HepG2 (cell line): ENCODE results near the gene ZNF763. TPM values are rescaled to one million over a fixed set of nuclear protein-coding genes. Genes with fewer than 3 reads are reported as not detected.

Experiments
- ATAC-seq: fragments of 200-7000 bp; cut with Tn5 transposase; 3 replicates; pipeline ENCODE4 v1.9.1; 2020; ENCODE audit warnings: mild to moderate bottlenecking, moderate library complexity
- Bru-seq: library from RNA; stranded (reverse); fragments of 400-500 nt; gene quantifications from one replicate; lab custom pipeline; 2021; lab: Mats Ljungman, UMichigan
- BruChase-seq, 2 experiments: library from RNA; stranded (reverse); fragments of 400-500 nt; gene quantifications; one replicate each; lab custom pipeline; 2021; lab: Mats Ljungman, UMichigan
- BruUV-seq: library from RNA; stranded (reverse); fragments of 400-500 nt; replicated peaks from 2 replicates; lab custom pipeline; 2021; lab: Mats Ljungman, UMichigan
- CTCF ChIA-PET: fragments of 300-600 bp; formaldehyde crosslinking; extraction: SDS; loops from one replicate; lab custom pipeline; 2021; ENCODE audit warnings: low total read pairs, inconsistent platforms, low intra/inter-chr PET ratio; lab: Yijun Ruan, JAX
- POLR2A ChIA-PET: fragments of 350-600 bp; sonication (Branson Sonifier 250); formaldehyde crosslinking; loops from one replicate; lab custom pipeline; 2020; ENCODE audit warnings: antibody characterized with exemption, inconsistent platforms; lab: Yijun Ruan, JAX
- DNase-seq: peaks from one replicate; pipeline ENCODE4 v3.0.0-alpha.2; 2015; ENCODE audit warnings: low spot score
- FAIRE-seq: peaks from 3 replicates; lab custom pipeline; 2011; peaks lifted over from hg19 to GRCh38; lab: Jason Lieb, UNC
- H2AFZ ChIP-seq: one replicate; pipeline ENCODE4 v1.6.1; 2011; ENCODE audit warnings: low read length, inconsistent platforms
- H3K27ac ChIP-seq: fragments of 300-600 bp; 3 replicates; pipeline ENCODE4 v1.8.0; 2011; ENCODE audit warnings: mixed run types, mild to moderate bottlenecking, mixed read lengths, low read length, inconsistent platforms; ENCODE audit not compliant: insufficient read depth; ENCODE audit errors: extremely low read length
- H3K27me3 ChIP-seq, 2 experiments: fragments of 200-600 bp in 1 of 2; 2 replicates in 1 of 2; 3 replicates in 1 of 2; pipeline versions ENCODE4 v1.6.0 to v1.8.0; 2011; ENCODE audit warnings: low read length in 2 of 2, mild to moderate bottlenecking in 2 of 2, moderate library complexity in 2 of 2, inconsistent platforms in 1 of 2; ENCODE audit not compliant: insufficient read depth in 2 of 2, control insufficient read depth in 1 of 2
- H3K36me3 ChIP-seq, 2 experiments: fragments of 200-600 bp in 1 of 2; replicated peaks in 1 of 2; 2 replicates in 1 of 2; 3 replicates in 1 of 2; pipeline versions ENCODE4 v1.5.1 to v1.8.0; 2011; ENCODE audit warnings: low read length in 2 of 2, inconsistent platforms in 1 of 2; ENCODE audit not compliant: insufficient read depth in 2 of 2, control insufficient read depth in 1 of 2
- H3K4me1 ChIP-seq: 2 replicates; pipeline ENCODE4 v1.5.1; 2012; ENCODE audit warnings: low read length, inconsistent platforms; ENCODE audit not compliant: insufficient read depth
- H3K4me2 ChIP-seq: 2 replicates; pipeline ENCODE4 v1.6.0; 2011; ENCODE audit warnings: low read depth, low read length, inconsistent platforms
- H3K4me3 ChIP-seq, 3 experiments: fragments of 200-600 bp in 1 of 3; sonication (generic), shearing (Covaris generic) in 1 of 3; replicated peaks in 1 of 3; 2 replicates each; pipeline ENCODE4 v1.5.1; 2011 to 2016; ENCODE audit warnings: low read length in 3 of 3, inconsistent platforms in 2 of 3, low read depth in 2 of 3, mild to moderate bottlenecking in 2 of 3, control low read depth in 1 of 3, mixed read lengths in 1 of 3; ENCODE audit not compliant: insufficient read depth in 1 of 3
- H3K79me2 ChIP-seq: one replicate; pipeline ENCODE4 v1.6.1; 2011; ENCODE audit warnings: low read length, inconsistent platforms; ENCODE audit not compliant: insufficient read depth
- H3K9ac ChIP-seq: 2 replicates; pipeline ENCODE4 v1.6.0; 2011; ENCODE audit warnings: mild to moderate bottlenecking, low read depth, low read length, inconsistent platforms; ENCODE audit not compliant: insufficient read depth
- H3K9me3 ChIP-seq: 2 replicates; pipeline ENCODE4 v1.5.1; 2012; ENCODE audit warnings: mild to moderate bottlenecking, low read length
- H4K20me1 ChIP-seq: 2 replicates; pipeline ENCODE4 v1.6.0; 2011; ENCODE audit warnings: inconsistent platforms, mild to moderate bottlenecking, low read length, moderate library complexity; ENCODE audit not compliant: insufficient read depth
- EED ChIP-seq: sonication (generic); formaldehyde crosslinking; IDR thresholded peaks from 2 replicates; pipeline ENCODE4 v1.5.0; 2020; ENCODE audit warnings: mild to moderate bottlenecking, missing genetic modification reagents
- KLF9 ChIP-seq: IDR thresholded peaks from 2 replicates; pipeline ENCODE4 v1.6.1; 2016; ENCODE audit warnings: low read depth
- KMT2A ChIP-seq: sonication (generic); formaldehyde crosslinking; IDR thresholded peaks from 2 replicates; pipeline ENCODE4 v1.4.0; 2020; ENCODE audit warnings: missing genetic modification reagents
- MED1 ChIP-seq: sonication (generic); formaldehyde crosslinking; IDR thresholded peaks from 2 replicates; pipeline ENCODE4 v1.4.0; 2020; ENCODE audit warnings: missing genetic modification reagents
- PHF8 ChIP-seq: sonication (generic); formaldehyde crosslinking; IDR thresholded peaks from 2 replicates; pipeline ENCODE4 v1.5.0; 2020; ENCODE audit warnings: missing genetic modification reagents
- POGZ ChIP-seq: sonication (generic); formaldehyde crosslinking; IDR thresholded peaks from 2 replicates; pipeline ENCODE4 v1.4.0; 2020; ENCODE audit warnings: mild to moderate bottlenecking, missing genetic modification reagents
- PRMT3 ChIP-seq: sonication (generic); formaldehyde crosslinking; IDR thresholded peaks from 2 replicates; pipeline ENCODE4 v1.8.1; 2022; ENCODE audit warnings: low read depth, mild to moderate bottlenecking, moderate library complexity, missing genetic modification reagents, borderline replicate concordance
- RXRB ChIP-seq: IDR thresholded peaks from 2 replicates; pipeline ENCODE4 v1.6.1; 2016; ENCODE audit warnings: borderline replicate concordance, missing genetic modification reagents, missing compliant biosample characterization
- SP4 ChIP-seq: sonication (generic); formaldehyde crosslinking; IDR thresholded peaks from 2 replicates; pipeline ENCODE4 v1.8.1; 2023; ENCODE audit warnings: mild to moderate bottlenecking, missing genetic modification reagents
- ZNF225 ChIP-seq: sonication (generic); formaldehyde crosslinking; IDR thresholded peaks from 2 replicates; pipeline ENCODE4 v1.4.0; 2020; ENCODE audit warnings: mild to moderate bottlenecking, missing genetic modification reagents
- ZNF234 ChIP-seq: sonication (generic); formaldehyde crosslinking; conservative IDR thresholded peaks from 2 replicates; pipeline ENCODE4 v1.5.1; 2020; ENCODE audit warnings: mild to moderate bottlenecking, missing genetic modification reagents
- ZNF644 ChIP-seq: IDR thresholded peaks from 2 replicates; pipeline ENCODE4 v1.6.1; 2016; ENCODE audit warnings: low read depth
- WGBS: methylation state at CpG from one replicate; pipeline ENCODE4 v1.1.6; 2017; ENCODE audit warnings: low lambda C conversion rate; 5-methylcytosine and 5-hydroxymethylcytosine counted together
- in situ Hi-C: cut with HindIII; loops from 2 replicates; pipeline ENCODE4 v1.10.0; 2017; ENCODE audit warnings: low pct_unique_long_range_greater_than_20kb; ENCODE audit not compliant: extremely low pct_ligation_motif_present
- intact Hi-C: fragments of 100-400 bp; cut with micrococcal nuclease; formaldehyde crosslinking; loops from one replicate; pipeline ENCODE4 v1.10.0; 2022; ENCODE audit not compliant: unreplicated experiment
- long read RNA-seq, 2 experiments: library from RNA in 1 of 2; library from polyadenylated mRNA in 1 of 2; stranded (forward) in 1 of 2; unstranded in 1 of 2; transcript quantifications; one replicate each; pipeline ENCODE4 v2.0.0, GENCODE V29; 2019 to 2022
- polyA minus RNA-seq, 3 experiments: library from RNA; depleted of rRNA, polyadenylated mRNA; stranded (reverse); fragments of >200 nt; gene quantifications; 2 replicates each; pipeline ENCODE4 v1.2.3, GENCODE V29; 2011; ENCODE audit warnings: low replicate concordance in 1 of 3
- polyA plus RNA-seq, 8 experiments: library from polyadenylated mRNA; depleted of rRNA in 3 of 8; stranded (reverse) in 7 of 8; unstranded in 1 of 8; fragments of >200 nt; fragmentation: Illumina TruSeq in 4 of 8; extraction: Trizol in 4 of 8; gene quantifications; 2 replicates each; pipeline versions ENCODE4 v1.2.1 to v1.2.3, GENCODE V29; 2011 to 2016; ENCODE audit warnings: low read depth in 4 of 8, missing spikeins in 1 of 8, mixed read lengths in 1 of 8; ENCODE audit not compliant: insufficient read depth in 1 of 8
- total RNA-seq, 5 experiments: library from RNA; depleted of rRNA; stranded (reverse); fragments of >200 nt; fragmentation: Illumina TruSeq; extraction: Trizol; gene quantifications; 2 replicates each; pipeline ENCODE4 v1.2.3, GENCODE V29; 2016; ENCODE audit warnings: low read depth in 1 of 5
- TF ChIP-seq, protein P1 (sequence below): sonication (generic); formaldehyde crosslinking; IDR thresholded peaks from 2 replicates; pipeline ENCODE4 v1.4.0; 2020; ENCODE audit warnings: mild to moderate bottlenecking, missing genetic modification reagents
- TF ChIP-seq, protein P2 (sequence below), 2 experiments: sonication (generic) in 1 of 2; formaldehyde crosslinking in 1 of 2; IDR thresholded peaks; 2 replicates each; pipeline versions ENCODE4 v1.5.1 to v1.6.1; 2011 to 2020; ENCODE audit warnings: borderline replicate concordance in 1 of 2, low read depth in 1 of 2, low read length in 1 of 2, mild to moderate bottlenecking in 1 of 2, missing genetic modification reagents in 1 of 2, moderate library complexity in 1 of 2
- TF ChIP-seq, protein P3 (sequence below): IDR thresholded peaks from 2 replicates; pipeline ENCODE4 v1.6.1; 2016; ENCODE audit warnings: control low read depth

ZNF763 gene
- total RNA-seq (2016; rRNA removed; fragmentation: Illumina TruSeq; extraction: Trizol) (0.42 and 0.49 TPM in 2 replicates), polyA plus RNA-seq (2011; rRNA removed) (0.08 and 0.16 TPM in 2 replicates), polyA minus RNA-seq (2011; rRNA and poly(A)+ RNA removed; ENCODE audit: low replicate concordance) (0.32 TPM in 1 of 2 replicates, not detected in the other), Bru-seq, nascent RNA (percentile 41 among the genes with signal in this experiment), BruChase-seq, experiment 1, labeled RNA remaining after a 6-hour chase (percentile 41 among the genes with signal in this experiment), BruChase-seq, experiment 2, labeled RNA remaining after a 2-hour chase (percentile 50 among the genes with signal in this experiment)
- 0.20 and 0.26 TPM in 2 replicates for total RNA-seq (2016; cell fraction: cytosol; rRNA removed; fragmentation: Illumina TruSeq; extraction: Trizol; ENCODE audit: low read depth)
- 0.31 and 0.74 TPM in 2 replicates for total RNA-seq (2016; cell fraction: insoluble cytoplasmic fraction; rRNA removed; fragmentation: Illumina TruSeq; extraction: Trizol)
- total RNA-seq (2016; cell fraction: membrane; rRNA removed; fragmentation: Illumina TruSeq; extraction: Trizol): 0.31 and 0.40 TPM in 2 replicates
- total RNA-seq (2016; cell fraction: nucleus; rRNA removed; fragmentation: Illumina TruSeq; extraction: Trizol): 0.78 and 0.93 TPM in 2 replicates
- 0.03 and 0.17 TPM in 2 replicates for polyA plus RNA-seq (2011; cell fraction: cytosol; rRNA removed)
- 0.10 and 0.84 TPM in 2 replicates for polyA plus RNA-seq (2011; cell fraction: nucleus; rRNA removed)
- 0.20 and 0.34 TPM in 2 replicates for polyA plus RNA-seq (2012)
- polyA plus RNA-seq (2016; cell fraction: cytosol; fragmentation: Illumina TruSeq; extraction: Trizol; ENCODE audit: low read depth): not detected in 2 replicates
- polyA plus RNA-seq (2016; cell fraction: insoluble cytoplasmic fraction; fragmentation: Illumina TruSeq; extraction: Trizol; ENCODE audit: low read depth): 0.44 and 0.47 TPM in 2 replicates
- 0.19 and 0.21 TPM in 2 replicates for polyA plus RNA-seq (2016; cell fraction: membrane; fragmentation: Illumina TruSeq; extraction: Trizol; ENCODE audit: low read depth)
- polyA plus RNA-seq (2016; cell fraction: nucleus; fragmentation: Illumina TruSeq; extraction: Trizol; ENCODE audit: insufficient read depth, low read depth): 1.7 and 2.4 TPM in 2 replicates
- polyA minus RNA-seq (2011; cell fraction: cytosol; rRNA and poly(A)+ RNA removed): not detected in 2 replicates
- 0.64 and 0.87 TPM in 2 replicates for polyA minus RNA-seq (2011; cell fraction: nucleus; rRNA and poly(A)+ RNA removed)
- long read RNA-seq, experiment 1: 0 reads
- long read RNA-seq, experiment 2: 0 reads

DNA sequence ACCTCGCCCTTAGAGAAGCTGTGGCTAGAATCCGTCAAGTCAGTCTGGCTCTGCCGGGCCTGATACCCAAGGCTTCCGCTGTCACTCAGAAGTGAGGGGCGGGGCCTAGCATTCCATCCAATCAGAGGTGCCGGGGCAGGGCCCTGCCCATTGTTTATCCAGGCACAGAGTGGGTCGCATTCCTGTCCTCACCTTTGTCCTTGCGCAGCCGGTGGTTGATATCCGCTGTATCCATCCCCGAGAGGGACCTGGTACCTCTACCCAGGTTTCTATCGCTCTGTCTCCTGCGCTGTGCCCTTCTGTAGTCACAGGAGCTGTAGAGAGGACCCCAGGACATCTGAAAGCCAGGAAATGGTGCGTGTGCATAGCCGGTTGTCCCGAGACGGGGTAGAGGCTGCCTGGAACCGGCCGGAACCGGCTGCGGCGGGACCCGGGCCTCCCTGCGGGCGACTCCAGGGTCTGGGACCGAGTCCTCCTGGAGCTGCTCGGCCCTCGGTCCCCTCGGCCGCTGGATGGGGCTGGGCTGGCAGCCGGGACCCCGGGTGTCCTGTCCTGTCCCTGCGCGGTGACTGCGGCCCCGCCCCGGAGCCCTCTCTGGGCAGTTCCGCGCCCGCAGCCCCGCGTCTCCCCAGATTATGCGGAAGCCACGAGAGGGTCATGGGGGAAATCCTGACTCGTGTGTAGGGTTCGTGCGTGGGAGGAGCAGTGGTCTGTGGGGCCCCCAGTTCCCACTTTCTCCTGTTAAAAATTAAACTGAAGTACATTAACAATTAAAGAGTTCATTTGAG is at the start of gene ZNF763:
Gene ZNF763, plus strand, starts transcription at position 183 of the 788 bp plus-strand sequence. Its CDS starts 169 bp downstream, at position 352.
- WGBS: 43% methylated on average over 15 of the region's 47 CpGs
- Histone ChIP-seq H3K79me2 (no peaks in the 10 kb centered on the region), H3K27me3 (no peaks in the 10 kb centered on the region), H3K9ac (no peak within 1 kb of the TSS), H3K9me3 (no peaks in the 10 kb centered on the region), H3K4me3 (peak within 1 kb of the TSS in 2 of 3 experiments; percentile 31 to 42; a peak in 3 of 6 replicates), H3K4me2 (peak within 1 kb of the TSS; percentile 78), H3K27ac (no peak within 1 kb of the TSS), H3K4me1 (peaks cover 18% of the 10 kb centered on the region), H4K20me1 (no peaks in the 10 kb centered on the region), H2AFZ (no peak within 1 kb of the TSS), H3K36me3 (no peaks in the 10 kb centered on the region)
- CTCF ChIA-PET: interaction anchor here (1.5 to 3.0 kb wide), 4 partner anchors 22 to 176 kb away, joined by 3 to 27 read pairs (median 8); no protein-coding TSS in a partner anchor
- in situ Hi-C loops: no loop called here
- ATAC-seq (peak; percentile 88), FAIRE-seq (no peak), DNase-seq (peak; percentile 60)
- intact Hi-C loops: loop anchor here (1.0 to 2.0 kb wide), 2 partner anchors 24 to 176 kb away; partner anchors contain the start of gene ZNF20
- no TSS peak for BruUV-seq
- POLR2A ChIA-PET: interaction anchor here (1.6 kb wide), 1 partner anchor 41 kb away, joined by 10 read pairs; the partner anchor contains the start of gene ZNF700
- TF ChIP-seq ZNF234 (CRISPR knock-in tag): no peak
- TF ChIP-seq ZNF644: no peak
- no peak for TF ChIP-seq KMT2A (CRISPR knock-in tag)
- TF ChIP-seq POGZ (CRISPR knock-in tag): peak; percentile 35; the same call in 1 of the 2 replicates
- TF ChIP-seq PRMT3 (CRISPR knock-in tag): no peak
- TF ChIP-seq EED (CRISPR knock-in tag): 0 out of 2 replicates have a peak, but pooled peaks have one; percentile 7
- TF ChIP-seq, protein P1, sequence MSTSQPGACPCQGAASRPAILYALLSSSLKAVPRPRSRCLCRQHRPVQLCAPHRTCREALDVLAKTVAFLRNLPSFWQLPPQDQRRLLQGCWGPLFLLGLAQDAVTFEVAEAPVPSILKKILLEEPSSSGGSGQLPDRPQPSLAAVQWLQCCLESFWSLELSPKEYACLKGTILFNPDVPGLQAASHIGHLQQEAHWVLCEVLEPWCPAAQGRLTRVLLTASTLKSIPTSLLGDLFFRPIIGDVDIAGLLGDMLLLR (CRISPR knock-in tag): no peak
- TF ChIP-seq RXRB: no peak
- TF ChIP-seq ZNF225: no peak
- TF ChIP-seq, protein P2, sequence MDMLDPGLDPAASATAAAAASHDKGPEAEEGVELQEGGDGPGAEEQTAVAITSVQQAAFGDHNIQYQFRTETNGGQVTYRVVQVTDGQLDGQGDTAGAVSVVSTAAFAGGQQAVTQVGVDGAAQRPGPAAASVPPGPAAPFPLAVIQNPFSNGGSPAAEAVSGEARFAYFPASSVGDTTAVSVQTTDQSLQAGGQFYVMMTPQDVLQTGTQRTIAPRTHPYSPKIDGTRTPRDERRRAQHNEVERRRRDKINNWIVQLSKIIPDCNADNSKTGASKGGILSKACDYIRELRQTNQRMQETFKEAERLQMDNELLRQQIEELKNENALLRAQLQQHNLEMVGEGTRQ (IDR thresholded peaks at IDR 0.05; ENCODE audit: low read depth, low read length): no peak
- TF ChIP-seq, protein P2 (CRISPR knock-in tag; IDR thresholded peaks at IDR 0.05; ENCODE audit: borderline replicate concordance): no peak
- TF ChIP-seq, protein P3, sequence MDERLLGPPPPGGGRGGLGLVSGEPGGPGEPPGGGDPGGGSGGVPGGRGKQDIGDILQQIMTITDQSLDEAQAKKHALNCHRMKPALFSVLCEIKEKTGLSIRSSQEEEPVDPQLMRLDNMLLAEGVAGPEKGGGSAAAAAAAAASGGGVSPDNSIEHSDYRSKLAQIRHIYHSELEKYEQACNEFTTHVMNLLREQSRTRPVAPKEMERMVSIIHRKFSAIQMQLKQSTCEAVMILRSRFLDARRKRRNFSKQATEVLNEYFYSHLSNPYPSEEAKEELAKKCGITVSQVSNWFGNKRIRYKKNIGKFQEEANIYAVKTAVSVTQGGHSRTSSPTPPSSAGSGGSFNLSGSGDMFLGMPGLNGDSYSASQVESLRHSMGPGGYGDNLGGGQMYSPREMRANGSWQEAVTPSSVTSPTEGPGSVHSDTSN (CRISPR knock-in tag): peak; percentile 86
- TF ChIP-seq SP4 (CRISPR knock-in tag): no peak
- no peak for TF ChIP-seq KLF9 (CRISPR knock-in tag)
- TF ChIP-seq MED1 (CRISPR knock-in tag): no peak
- TF ChIP-seq PHF8: no peak
